ENCODE results near the gene DTYMK.

DTYMK gene

GRCh38 chr2:241633561-241633960, 53.1 kb downstream of the DTYMK start (continued):
- TF ChIP-seq, protein P1, sequence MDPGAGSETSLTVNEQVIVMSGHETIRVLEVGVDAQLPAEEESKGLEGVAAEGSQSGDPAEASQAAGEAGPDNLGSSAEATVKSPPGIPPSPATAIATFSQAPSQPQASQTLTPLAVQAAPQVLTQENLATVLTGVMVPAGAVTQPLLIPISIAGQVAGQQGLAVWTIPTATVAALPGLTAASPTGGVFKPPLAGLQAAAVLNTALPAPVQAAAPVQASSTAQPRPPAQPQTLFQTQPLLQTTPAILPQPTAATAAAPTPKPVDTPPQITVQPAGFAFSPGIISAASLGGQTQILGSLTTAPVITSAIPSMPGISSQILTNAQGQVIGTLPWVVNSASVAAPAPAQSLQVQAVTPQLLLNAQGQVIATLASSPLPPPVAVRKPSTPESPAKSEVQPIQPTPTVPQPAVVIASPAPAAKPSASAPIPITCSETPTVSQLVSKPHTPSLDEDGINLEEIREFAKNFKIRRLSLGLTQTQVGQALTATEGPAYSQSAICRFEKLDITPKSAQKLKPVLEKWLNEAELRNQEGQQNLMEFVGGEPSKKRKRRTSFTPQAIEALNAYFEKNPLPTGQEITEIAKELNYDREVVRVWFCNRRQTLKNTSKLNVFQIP (CRISPR knock-in tag; IDR thresholded peaks at IDR 0.05; ENCODE audit: borderline replicate concordance, low read depth) = no peak
- TF ChIP-seq CSDC2 (CRISPR knock-in tag; IDR thresholded peaks at IDR 0.05) = no peak
- no peak for TF ChIP-seq BACH2 (CRISPR knock-in tag; IDR thresholded peaks at IDR 0.05; ENCODE audit: borderline replicate concordance)
- TF ChIP-seq ZNF8 (CRISPR knock-in tag; IDR thresholded peaks at IDR 0.05) = no peak

DNA sequence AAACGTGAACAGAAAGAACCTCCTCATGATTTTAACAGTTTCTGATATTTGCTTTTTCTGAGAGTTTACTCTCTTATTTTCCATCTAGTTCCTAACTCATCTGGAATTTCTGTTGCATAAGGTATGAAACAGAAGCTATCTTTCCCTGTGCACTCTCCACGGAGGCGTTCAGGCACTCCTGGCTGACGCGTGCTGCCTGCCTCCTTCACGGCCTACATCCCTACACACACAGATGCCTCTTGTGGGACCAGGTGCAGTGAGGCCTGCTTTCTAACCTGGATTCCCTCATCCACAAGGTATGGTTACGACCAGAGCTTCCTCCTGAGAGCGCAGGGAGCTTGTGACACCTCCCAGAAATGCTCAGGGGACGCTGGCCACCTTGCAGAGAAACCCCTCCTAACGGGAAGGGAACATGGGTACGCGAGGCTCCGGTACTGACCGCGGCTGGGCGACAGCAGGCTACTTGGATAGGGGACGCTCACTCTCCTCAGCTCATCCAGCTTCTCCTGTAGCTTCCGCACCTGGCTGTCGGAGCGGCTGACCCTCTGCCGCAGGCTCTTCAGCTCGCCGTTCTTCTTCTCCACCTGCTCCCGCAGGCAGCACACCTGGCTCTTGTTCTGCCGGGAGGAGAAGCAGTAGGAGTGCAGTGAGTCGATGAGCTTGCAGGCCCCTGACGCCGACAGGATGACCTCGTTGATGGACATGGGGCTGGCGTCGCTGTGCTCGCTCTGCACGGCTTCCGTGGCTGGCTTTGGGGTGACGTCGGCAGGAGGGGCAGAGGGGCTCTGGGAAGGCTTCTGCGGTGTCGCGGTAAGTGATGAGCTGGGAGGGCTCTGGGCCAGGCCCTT, 53.9 kb downstream of the DTYMK start:
- ATAC-seq = no peak
- TF ChIP-seq CREB5 (CRISPR knock-in tag; IDR thresholded peaks at IDR 0.05; ENCODE audit: low read depth) (no peak), TCF4 (CRISPR knock-in tag; IDR thresholded peaks at IDR 0.05; ENCODE audit: borderline replicate concordance) (no peak), ZFP30 (CRISPR knock-in tag; IDR thresholded peaks at IDR 0.05) (no peak), SNAI2 (CRISPR knock-in tag; IDR thresholded peaks at IDR 0.05) (no peak), ZNF565 (CRISPR knock-in tag; conservative IDR thresholded peaks at IDR 0.05; ENCODE audit: low read depth) (no peak), BACH2 (CRISPR knock-in tag; IDR thresholded peaks at IDR 0.05; ENCODE audit: borderline replicate concordance) (no peak), TOX (CRISPR knock-in tag; IDR thresholded peaks at IDR 0.05; ENCODE audit: borderline replicate concordance) (no peak), ZNF70 (CRISPR knock-in tag; IDR thresholded peaks at IDR 0.05) (no peak), ARNTL (CRISPR knock-in tag; IDR thresholded peaks at IDR 0.05; ENCODE audit: borderline replicate concordance, low read depth) (no peak), ZFP3 (CRISPR knock-in tag; IDR thresholded peaks at IDR 0.05) (no peak), PATZ1 (CRISPR knock-in tag; IDR thresholded peaks at IDR 0.05; ENCODE audit: borderline replicate concordance) (no peak), CSRNP3 (CRISPR knock-in tag; IDR thresholded peaks at IDR 0.05) (no peak)
- TF ChIP-seq, protein P2, sequence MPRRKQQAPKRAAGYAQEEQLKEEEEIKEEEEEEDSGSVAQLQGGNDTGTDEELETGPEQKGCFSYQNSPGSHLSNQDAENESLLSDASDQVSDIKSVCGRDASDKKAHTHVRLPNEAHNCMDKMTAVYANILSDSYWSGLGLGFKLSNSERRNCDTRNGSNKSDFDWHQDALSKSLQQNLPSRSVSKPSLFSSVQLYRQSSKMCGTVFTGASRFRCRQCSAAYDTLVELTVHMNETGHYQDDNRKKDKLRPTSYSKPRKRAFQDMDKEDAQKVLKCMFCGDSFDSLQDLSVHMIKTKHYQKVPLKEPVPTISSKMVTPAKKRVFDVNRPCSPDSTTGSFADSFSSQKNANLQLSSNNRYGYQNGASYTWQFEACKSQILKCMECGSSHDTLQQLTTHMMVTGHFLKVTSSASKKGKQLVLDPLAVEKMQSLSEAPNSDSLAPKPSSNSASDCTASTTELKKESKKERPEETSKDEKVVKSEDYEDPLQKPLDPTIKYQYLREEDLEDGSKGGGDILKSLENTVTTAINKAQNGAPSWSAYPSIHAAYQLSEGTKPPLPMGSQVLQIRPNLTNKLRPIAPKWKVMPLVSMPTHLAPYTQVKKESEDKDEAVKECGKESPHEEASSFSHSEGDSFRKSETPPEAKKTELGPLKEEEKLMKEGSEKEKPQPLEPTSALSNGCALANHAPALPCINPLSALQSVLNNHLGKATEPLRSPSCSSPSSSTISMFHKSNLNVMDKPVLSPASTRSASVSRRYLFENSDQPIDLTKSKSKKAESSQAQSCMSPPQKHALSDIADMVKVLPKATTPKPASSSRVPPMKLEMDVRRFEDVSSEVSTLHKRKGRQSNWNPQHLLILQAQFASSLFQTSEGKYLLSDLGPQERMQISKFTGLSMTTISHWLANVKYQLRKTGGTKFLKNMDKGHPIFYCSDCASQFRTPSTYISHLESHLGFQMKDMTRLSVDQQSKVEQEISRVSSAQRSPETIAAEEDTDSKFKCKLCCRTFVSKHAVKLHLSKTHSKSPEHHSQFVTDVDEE (CRISPR knock-in tag; IDR thresholded peaks at IDR 0.05) = no peak
- TF ChIP-seq, protein P1 (CRISPR knock-in tag; IDR thresholded peaks at IDR 0.05; ENCODE audit: borderline replicate concordance, low read depth) = no peak

- no peak for ATAC-seq
- TF ChIP-seq ZFP3 (CRISPR knock-in tag; IDR thresholded peaks at IDR 0.05) (no peak), SNAI2 (CRISPR knock-in tag; IDR thresholded peaks at IDR 0.05) (no peak), BACH2 (CRISPR knock-in tag; IDR thresholded peaks at IDR 0.05; ENCODE audit: borderline replicate concordance) (no peak), PPARA (CRISPR knock-in tag; IDR thresholded peaks at IDR 0.05; ENCODE audit: borderline replicate concordance) (no peak), CSRNP3 (CRISPR knock-in tag; IDR thresholded peaks at IDR 0.05) (no peak), ZNF70 (CRISPR knock-in tag; IDR thresholded peaks at IDR 0.05) (no peak), TCF4 (CRISPR knock-in tag; IDR thresholded peaks at IDR 0.05; ENCODE audit: borderline replicate concordance) (no peak), GLIS3 (CRISPR knock-in tag; IDR thresholded peaks at IDR 0.05) (no peak), ZNF8 (CRISPR knock-in tag; IDR thresholded peaks at IDR 0.05) (no peak), CSDC2 (CRISPR knock-in tag; IDR thresholded peaks at IDR 0.05) (no peak), ZNF565 (CRISPR knock-in tag; conservative IDR thresholded peaks at IDR 0.05; ENCODE audit: low read depth) (no peak)
- TF ChIP-seq, protein P2 (CRISPR knock-in tag; IDR thresholded peaks at IDR 0.05) = no peak
Measured at GRCh38 chr2:241629762-241630435, 56.7 kb downstream of the DTYMK start.
